Activated CD4-positive, CD25-positive, alpha-beta regulatory T cell (primary cell): Measurements from ENCODE around the gene ELP4.
"Not testable (repeated sequence)": the region's sequence is repeated elsewhere in the genome, so short reads cannot be mapped to it uniquely, and the experiment has no call there.

Experiments used
- DNase-seq, 4 experiments: peaks; one replicate each; lab custom pipeline; 2025; lab: John Stamatoyannopoulos, UW

ELP4 gene

DNA sequence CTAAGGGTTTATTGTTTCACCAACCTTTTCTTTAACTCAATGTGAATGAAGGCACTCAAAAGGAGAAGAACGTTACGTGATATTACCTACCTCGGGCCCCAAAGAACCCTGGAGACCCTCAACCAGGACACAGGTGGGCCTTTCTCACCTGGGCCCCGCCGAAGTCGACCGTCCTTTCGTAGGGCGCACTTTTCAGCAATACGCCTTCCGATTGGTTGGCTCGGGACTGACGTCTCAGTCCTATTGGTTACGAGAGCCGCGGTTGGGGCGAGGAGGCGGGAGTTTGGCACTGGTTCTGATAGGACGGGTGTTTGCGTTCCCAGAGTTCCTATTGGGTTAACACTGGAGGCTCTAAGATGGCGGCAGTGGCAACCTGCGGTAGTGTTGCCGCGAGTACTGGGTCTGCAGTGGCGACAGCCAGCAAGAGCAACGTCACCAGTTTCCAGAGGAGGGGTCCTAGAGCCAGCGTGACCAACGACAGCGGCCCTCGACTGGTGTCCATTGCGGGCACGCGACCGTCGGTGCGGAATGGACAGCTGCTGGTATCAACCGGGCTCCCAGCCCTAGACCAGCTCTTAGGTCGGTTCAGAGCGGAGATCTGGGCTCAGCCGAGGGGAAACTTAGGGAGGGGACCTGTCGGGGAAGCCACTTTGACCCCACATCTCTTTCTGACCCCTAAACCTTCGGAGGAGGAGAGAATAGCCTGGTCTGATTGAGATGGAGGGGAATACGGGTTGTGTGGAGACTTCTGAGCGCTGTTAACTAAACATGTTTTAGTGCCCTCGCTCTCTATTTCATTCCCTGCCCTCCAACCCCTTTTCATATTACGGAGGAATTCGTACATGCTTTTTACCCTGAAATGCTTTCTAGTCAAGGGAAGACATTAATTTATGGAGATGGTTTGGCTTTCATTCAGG lies at the start of gene ELP4, which contains the start of gene IMMP1L:
Gene ELP4, plus strand, starts transcription at position 339 of the 917 bp plus-strand sequence. Its CDS starts 18 bp downstream, at position 357.
Gene IMMP1L, minus strand, starts transcription at position 194 of the 917 bp plus-strand sequence. CDS start 46,346 bp downstream, outside the sequence.
- DNase-seq, result peak; percentile 83 to 91 (median 88)

GRCh38 chr11:31464436-31464835 lies 45.1 kb upstream of the ELP4 start:
- no peak for DNase-seq

DNA sequence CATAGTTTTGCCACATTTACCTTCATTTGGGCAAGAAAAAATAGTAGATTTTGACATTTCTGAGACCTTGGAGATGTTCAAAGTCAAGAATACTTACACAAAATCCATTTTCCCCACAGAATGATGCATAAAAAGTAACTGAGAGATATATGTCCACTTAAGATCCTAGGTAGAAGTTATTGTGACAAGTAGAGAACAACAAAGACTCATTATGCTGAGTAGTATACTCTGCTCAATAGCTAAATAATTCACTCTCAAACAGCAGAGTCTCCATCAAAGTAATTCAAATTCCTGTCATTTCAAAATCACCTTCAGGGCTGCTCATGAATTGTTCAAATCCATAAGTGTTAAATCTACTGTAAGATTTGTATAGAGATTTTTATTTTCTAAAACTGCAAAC lies 35.5 kb upstream of the ELP4 start:
- no peak for DNase-seq

DNA sequence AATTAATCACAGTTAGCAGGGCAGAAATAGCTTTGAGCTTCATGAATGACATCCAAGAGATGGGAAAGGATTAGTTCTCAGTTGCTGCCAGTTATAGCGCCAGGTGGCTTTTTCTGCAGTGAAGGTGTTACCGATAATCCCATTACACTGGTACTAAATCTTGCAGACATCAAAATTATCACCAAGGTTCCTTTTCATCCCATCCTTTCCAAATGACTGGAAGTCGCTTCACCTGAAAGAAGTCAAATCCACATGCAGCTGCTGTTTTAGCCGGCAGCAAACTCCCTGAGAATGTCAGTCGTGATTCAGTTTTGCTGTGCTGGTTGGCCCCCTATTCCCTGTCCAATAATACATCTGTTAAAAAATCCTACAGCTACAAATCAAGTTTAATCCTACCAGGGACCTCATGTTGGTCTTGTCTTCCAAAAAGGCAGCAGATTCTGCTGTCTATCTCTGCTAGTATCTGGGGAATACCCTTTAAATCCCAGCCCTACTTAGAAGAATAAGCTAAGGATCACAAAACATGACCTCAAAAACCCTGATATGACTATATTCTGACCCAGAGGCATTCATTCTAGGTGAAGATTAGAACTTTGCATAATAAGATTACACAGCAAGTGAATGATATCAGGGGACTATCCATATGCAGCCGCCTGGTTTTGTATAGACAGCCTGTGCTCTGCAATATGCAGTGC lies 31.9 kb upstream of the ELP4 start:
- no peak for DNase-seq

- DNase-seq, result no peak
Observed at GRCh38 chr11:31478223-31478590, 31.4 kb upstream of the ELP4 start.

GRCh38 chr11:31479066-31479465 lies 30.5 kb upstream of the ELP4 start:
- DNase-seq, result no peak

DNA sequence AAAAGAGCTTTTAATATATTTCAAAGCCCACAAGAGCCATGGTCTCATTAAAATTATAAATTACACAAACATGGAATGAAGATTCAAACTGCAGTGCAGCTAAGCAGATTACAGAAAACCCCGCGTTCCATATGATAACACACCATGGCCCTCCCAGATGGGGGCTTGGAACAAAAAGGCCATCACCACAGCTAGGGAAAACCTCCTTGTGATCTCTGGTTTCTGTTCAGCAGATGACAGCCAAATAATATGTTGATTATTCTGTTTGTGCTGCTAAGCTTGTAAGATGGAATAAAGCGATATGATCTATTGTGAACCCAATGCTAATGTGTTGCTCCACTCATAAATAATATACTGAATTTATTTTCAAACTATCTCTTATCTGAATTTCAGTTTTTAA lies 28.6 kb upstream of the ELP4 start:
- no peak for DNase-seq

DNA sequence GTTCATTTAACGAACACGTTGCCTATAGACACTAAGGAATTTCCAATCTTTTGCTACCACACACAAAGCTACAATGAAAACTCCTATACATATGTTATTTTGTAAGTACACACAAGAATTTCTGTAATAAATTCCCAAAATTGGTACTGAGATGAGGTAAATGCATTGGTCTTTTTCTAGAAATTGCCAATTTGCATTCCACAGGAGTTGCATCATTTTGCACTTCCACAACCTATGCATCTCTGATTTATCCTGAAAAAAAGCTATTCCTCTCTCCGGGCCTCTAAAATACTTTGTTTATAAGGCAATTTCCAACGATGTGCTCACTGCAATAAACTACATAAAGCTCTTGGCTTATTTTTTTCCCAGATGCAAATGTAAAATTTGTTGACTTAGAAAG lies 25.1 kb upstream of the ELP4 start:
- no peak for DNase-seq

GRCh38 chr11:31487848-31488247 lies 21.7 kb upstream of the ELP4 start:
- DNase-seq, result no peak

DNA sequence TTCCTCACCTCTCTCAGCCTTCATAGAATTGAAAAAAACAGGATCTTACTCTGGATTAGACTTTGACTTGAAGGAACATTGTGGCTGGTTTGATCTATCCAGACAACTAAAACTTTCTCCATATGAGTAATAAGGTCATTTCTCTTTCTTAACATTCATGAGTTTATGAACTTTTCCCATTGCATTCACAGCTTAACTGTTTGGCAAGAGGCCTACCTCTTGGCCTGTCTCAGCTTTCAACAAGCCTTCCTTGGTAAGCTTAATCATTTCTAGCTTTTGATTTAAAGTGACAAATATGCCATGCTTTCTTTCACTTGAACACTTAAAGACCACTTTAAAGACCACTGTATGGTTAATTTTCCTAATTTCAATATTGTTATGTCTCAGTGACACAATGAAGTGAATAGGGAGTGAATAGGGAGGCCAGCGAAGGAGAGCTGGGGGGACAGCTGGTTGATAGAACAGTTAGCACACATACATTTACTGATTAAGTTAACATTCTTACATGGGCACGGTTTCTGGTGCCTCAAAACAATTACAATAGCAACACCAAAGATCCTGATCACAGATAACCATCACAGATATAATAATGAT lies 17.1 kb upstream of the ELP4 start:
- no peak for DNase-seq

- no peak for DNase-seq
Observed at GRCh38 chr11:31493235-31493634, 16.3 kb upstream of the ELP4 start.

- DNase-seq, result not testable (repeated sequence)
Observed at GRCh38 chr11:31493762-31494161, 15.8 kb upstream of the ELP4 start.

DNA sequence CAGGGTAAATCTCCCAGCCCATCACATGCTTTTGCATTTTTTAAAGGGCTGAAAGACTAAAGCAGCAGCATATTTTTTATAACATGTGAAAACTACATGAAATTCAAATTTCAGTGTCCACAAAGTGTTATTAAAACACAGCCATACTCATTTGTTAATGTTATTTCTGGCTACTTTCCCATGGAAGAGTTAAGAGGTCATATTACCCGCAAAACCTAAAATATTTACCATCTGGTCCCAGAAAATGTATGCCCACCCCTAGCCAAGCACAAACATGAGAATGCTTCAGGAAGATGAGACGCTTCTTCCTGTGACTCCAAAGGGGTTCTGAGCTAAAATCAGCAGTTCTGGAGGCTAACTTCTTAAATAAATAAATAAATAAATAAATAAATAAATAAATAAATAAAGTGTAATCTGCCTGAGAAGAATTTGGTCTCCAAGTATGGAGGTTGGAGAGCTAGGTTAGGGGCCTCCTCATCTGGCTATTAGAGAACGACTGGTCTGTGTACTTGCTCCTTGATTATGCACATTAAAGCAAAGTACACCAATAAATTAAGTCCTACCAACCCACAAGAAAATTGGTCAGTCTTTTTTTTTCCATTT lies 9.9 kb upstream of the ELP4 start:
- DNase-seq, result no peak

GRCh38 chr11:31500560-31500959 lies 9.0 kb upstream of the ELP4 start:
- no peak for DNase-seq

- DNase-seq, result no peak
Observed at GRCh38 chr11:31509051-31509428, 527 bp upstream of the ELP4 start.

DNA sequence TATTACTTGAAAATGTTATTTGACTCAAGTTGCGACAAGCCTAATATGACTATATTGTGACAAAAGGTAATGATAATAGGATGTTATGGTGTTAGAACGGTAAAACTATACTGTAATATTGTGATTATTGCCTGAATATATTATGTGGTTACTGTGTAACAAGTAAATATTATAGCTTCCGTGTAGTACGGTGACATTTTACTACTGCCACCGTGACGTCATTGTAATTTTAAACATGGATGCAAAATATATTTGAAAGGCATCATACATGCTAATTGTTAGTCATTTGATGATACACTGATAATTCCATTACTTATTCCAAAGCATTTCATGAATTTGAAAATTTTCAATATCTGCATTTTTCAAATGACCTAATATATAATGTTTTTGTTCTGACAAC lies 2.5 kb downstream of the ELP4 start:
- no peak for DNase-seq

DNA sequence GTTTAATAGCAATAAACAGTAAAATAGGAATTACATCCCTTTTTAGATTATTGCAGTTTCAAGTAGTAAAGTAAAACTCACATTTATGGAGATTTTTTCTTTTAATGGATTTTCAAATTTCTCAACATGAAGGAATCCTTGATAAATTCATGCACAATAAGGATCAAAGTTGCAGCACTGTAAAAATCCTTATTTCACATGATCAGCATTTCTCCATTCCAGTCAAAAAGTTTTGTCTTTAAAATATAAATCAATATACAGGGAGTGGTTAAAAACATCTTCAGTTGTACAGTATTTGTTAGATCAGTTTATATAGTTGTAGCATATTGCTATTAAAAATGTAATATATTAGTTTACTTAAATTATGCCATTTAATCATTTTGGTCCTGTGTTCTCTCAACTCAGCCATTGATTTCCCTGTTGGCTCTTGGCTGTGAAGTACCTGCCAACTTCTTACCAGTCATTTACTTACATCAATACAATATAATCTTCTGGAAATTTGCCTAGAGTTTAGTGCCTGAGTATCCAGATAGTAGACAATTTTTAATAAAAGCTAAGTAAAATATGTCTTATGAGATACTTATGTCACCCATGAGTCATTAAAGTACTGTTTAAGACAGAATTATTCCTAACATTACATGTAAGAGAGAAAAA lies 12.1 kb downstream of the ELP4 start:
- no peak for DNase-seq

DNA sequence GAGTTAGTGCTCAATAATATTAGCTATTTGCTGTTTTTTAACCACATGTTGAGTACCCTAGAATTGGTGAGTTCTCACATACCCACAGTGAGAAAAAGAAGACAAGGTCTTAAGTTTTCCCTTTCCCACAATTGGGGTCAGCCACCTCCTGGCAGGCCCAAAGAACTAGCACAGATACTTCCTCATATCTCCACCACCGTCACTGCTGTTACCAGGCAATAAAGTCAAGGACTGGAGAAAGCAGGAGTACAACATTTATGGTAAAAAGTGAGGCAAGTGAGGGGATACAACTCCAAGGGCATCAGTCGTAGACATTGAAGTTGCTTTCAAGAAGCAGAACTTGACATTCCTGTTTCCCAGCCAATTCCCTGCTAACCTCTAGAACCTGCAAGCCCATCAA lies 19.6 kb downstream of the ELP4 start:
- DNase-seq, result no peak

DNA sequence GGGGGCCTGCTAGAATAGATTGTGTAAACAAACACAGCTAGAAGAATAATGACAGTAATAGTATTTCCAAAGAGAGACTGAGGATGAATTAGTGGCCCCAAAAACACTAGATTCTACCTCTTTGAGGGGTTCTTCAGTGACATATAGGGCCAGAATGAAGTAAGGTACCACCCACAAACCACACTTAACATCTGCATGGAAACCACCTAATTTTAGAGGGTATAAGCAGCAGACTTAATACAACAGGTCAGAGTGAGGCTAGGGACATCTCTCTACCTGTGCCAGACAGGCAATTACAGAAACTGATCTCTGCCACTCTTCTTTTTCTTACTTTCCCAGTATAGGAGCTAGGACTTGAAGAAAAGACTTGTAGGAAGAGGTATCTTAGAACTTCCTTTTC lies 20.1 kb downstream of the ELP4 start:
- no peak for DNase-seq

DNA sequence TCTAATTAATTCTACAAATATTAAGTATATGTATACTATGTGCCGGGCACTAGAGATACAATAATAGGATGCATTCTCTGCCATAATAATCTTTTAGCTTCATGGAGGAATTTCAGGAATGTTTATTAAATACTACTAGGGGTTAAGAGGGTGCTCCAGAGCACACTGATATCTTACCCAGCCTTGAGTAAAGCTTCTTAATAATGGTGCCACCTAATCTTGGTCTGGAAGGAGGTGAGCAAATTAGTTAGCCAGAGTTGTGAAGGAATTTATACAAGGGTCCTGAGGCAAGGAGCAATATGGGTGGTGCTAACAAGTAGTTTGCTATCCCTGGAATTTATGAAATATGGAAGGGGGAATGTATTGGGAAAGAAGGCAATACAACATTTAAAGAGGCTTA lies 21.7 kb downstream of the ELP4 start:
- no peak for DNase-seq

DNA sequence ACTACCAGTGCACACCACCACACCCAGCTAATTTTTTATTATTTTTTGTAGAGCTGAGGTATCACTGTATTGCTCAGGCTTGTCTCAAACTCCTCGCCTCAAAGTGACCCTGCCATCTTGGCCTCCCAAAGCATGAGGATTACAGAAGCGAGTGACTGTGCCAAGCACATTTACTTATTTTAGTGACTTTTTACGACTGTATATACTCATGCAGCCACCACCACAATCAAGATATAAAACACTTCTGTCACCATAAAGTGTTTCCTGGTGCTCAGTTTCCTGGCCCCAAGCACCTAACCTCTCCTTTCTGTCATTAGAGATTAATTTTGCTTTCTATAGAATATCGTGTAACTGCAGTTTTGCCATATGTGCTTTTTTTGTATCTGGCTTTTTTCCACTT lies 25.9 kb downstream of the ELP4 start:
- no peak for DNase-seq

DNA sequence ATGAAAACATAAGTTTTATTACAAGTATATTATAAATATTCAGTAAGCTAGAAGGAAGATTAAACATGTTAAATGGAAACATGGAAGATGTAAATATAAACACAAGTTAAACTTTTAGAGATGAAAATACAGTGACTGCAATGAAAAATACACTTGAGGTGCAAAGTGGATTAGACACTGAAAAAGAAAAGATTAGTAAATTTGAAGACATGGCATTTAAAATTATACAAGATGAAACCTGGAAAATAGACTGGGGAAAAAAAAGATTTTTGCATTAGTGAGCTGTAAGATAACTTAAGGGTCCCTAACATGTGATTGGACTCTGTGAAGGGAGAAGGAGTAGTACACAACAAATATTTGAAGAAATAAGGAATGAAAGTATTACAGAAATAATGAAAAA lies 33.3 kb downstream of the ELP4 start:
- no peak for DNase-seq
